Bronchial epithelial cell (primary cell): Measurements from ENCODE around the gene EMILIN2. TPM values are rescaled to one million over a fixed set of nuclear protein-coding genes. Genes with fewer than 3 reads are reported as not detected.
A peak's percentile ranks its signal among the peaks of the same experiment; 100 is the strongest.
"Not testable (repeated sequence)": the region's sequence is repeated elsewhere in the genome, so short reads cannot be mapped to it uniquely, and the experiment has no call there.

Experiments used
- DNase-seq: peaks from one replicate; pipeline ENCODE4 v3.0.0-alpha.2; 2010; ENCODE audit warnings: low read depth
- FAIRE-seq: peaks from 2 replicates; lab custom pipeline; 2011; peaks lifted over from hg19 to GRCh38; lab: Jason Lieb, UNC
- H3K27me3 ChIP-seq: 2 replicates; pipeline ENCODE4 v1.5.1; 2011; ENCODE audit warnings: low read length; ENCODE audit not compliant: control insufficient read depth, insufficient read depth
- H3K36me3 ChIP-seq: 2 replicates; pipeline ENCODE4 v1.5.1; 2011; ENCODE audit warnings: low read length; ENCODE audit not compliant: control insufficient read depth, insufficient read depth
- H3K4me3 ChIP-seq: 2 replicates; pipeline ENCODE4 v1.5.1; 2011; ENCODE audit warnings: mild to moderate bottlenecking, low read depth, low read length, control low read depth
- CTCF ChIP-seq: IDR thresholded peaks from 2 replicates; pipeline ENCODE4 v1.5.1; 2011; ENCODE audit warnings: mild to moderate bottlenecking, moderate library complexity, low read length, control low read depth, inconsistent platforms; ENCODE audit not compliant: insufficient read depth, severe bottlenecking
- total RNA-seq: library from RNA; depleted of rRNA; stranded (reverse); fragments of >200 nt; gene quantifications from 2 replicates; pipeline ENCODE4 v1.2.1, GENCODE V29; 2014

Gene EMILIN2
- total RNA-seq, 1 donor from 2014 or later = 1.3 TPM

DNA sequence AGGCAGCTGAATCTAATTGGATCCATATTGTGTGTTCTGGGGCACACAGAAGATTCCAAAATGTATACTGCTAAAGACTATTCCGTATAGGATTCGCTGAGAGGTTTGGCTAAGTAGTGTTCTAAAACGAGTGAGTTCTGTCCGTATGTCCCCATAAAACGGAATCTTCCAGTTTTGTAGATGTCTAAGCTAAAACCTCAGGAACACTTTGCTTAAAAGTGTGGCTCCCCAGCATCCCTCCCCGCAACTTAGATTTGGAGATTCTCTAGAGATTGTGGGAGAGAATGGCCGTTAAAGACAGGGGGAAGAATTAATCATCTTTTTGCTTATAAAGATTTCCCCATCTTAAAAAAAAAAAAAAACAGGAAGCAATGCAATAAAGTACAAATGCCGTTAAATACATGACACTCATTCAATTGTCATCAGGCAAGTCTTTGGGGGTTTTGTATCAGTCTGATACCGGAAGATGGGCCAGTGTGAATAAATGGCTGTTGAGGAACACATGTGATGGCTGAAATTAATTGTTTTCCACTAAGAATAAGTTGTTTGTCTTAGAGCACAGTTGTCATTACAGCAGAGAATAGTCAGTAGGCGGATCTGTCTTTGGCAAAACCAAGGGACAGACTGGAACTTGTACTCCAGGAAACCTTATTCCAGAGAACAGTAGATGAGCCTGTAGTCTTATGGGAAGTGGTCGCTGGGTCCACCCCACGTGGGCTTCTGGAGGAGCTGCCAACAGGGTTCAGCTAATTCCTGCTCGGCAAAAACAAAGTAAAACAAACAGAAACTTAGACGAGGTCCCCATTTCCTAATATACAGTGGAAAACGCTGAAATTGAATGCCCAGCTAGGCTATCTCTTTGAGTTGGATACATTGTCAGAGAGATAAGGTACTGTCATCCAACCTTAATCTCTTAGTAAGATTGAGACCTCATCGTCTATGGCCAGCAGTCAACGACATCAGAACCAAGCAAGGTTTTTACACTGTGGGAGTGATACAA is 1.7 kb downstream of the EMILIN2 start:
- FAIRE-seq (no peak), DNase-seq (no peak)
- H3K4me3 ChIP-seq = no peak overlapping the region
- no peaks in the 10 kb centered on the region for H3K36me3 ChIP-seq
- peaks cover 28% of the 10 kb centered on the region for H3K27me3 ChIP-seq
- TF ChIP-seq CTCF = no peak

DNA sequence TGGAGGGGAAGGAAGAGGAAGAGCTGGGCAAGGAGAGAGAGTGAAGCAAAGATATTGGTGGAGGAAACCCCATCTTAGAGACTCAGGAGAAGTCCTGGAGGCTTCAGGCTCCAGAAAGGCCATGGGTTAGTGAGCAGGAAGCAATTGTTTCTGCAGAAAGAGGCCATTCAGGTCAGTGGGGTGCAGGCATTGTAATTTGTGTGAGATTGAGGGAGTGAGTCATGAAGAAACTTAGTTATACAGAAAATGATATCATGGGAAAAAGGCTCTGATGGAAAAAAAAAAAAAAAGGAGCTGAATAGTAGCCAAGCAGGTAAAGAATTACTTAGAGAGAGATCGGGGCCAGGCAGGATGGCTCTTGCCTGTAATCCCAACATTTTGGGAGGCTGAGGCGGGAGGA is 4.0 kb downstream of the EMILIN2 start:
- Histone ChIP-seq H3K4me3 (no peak overlapping the region), H3K27me3 (peaks cover 22% of the 10 kb centered on the region), H3K36me3 (no peaks in the 10 kb centered on the region)
- DNase-seq (peak; percentile 45), FAIRE-seq (no peak)
- no peak for TF ChIP-seq CTCF

DNA sequence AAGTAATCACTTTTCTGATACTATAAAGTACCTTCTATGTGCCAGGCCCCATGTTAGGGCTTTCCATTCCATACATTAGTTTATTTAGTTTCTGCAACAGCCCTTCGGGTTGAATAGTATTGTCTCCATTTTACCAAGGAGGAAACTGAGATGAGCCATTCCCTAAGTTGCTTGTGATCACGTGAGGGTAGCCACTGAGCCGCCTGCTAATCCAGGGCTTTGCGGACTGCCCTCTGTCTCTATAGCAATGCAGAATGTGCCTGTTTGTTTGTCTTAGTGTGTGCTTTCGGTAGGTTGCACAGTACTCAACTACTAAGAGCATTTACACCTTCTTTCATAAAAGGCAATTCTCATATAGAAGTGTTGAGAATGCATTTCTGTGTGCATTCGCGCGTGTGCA is 5.0 kb downstream of the EMILIN2 start:
- FAIRE-seq (no peak), DNase-seq (no peak)
- H3K27me3 ChIP-seq = peaks cover 15% of the 10 kb centered on the region
- no peak for TF ChIP-seq CTCF
- H3K36me3 ChIP-seq = no peaks in the 10 kb centered on the region
- H3K4me3 ChIP-seq = no peak overlapping the region

- not testable (repeated sequence) for DNase-seq, FAIRE-seq
- H3K27me3 ChIP-seq = peaks cover 14% of the 10 kb centered on the region
These were observed 5.7 kb downstream of the EMILIN2 start for GRCh38 chr18:2852460-2852859.

GRCh38 chr18:2853173-2853925 is 6.5 kb downstream of the EMILIN2 start:
- no peak for FAIRE-seq

More at GRCh38 chr18:2852460-2852859, 5.7 kb downstream of the EMILIN2 start:
- not testable (repeated sequence) for H3K4me3 ChIP-seq, H3K36me3 ChIP-seq

More at GRCh38 chr18:2853173-2853925, 6.5 kb downstream of the EMILIN2 start:
- Histone ChIP-seq H3K4me3 (no peak overlapping the region), H3K27me3 (peaks cover 7% of the 10 kb centered on the region), H3K36me3 (no peaks in the 10 kb centered on the region)
- no peak for TF ChIP-seq CTCF
- DNase-seq = no peak
